CD4-positive, alpha-beta T cell (primary cell): ENCODE measurements around the gene RGL2. TPM values are rescaled to one million over a fixed set of nuclear protein-coding genes. Genes with fewer than 3 reads are reported as not detected.
"Not testable (repeated sequence)": the region's sequence is repeated elsewhere in the genome, so short reads cannot be mapped to it uniquely, and the experiment has no call there.

Experiments used
- ATAC-seq: fragments of 200-7000 bp; cut with Tn5 transposase; one replicate; pipeline ENCODE4 v1.10.0; 2022; ENCODE audit warnings: mild to moderate bottlenecking; ENCODE audit not compliant: poor library complexity
- CTCF ChIA-PET: fragments of 350-600 bp; sonication (Branson Sonifier 250); formaldehyde crosslinking; loops from one replicate; lab custom pipeline; 2021; ENCODE audit warnings: antibody characterized with exemption, inconsistent platforms; lab: Charles Lee
- POLR2A ChIA-PET: fragments of 350-600 bp; sonication (Branson Sonifier 250); formaldehyde crosslinking; loops from one replicate; lab custom pipeline; 2021; ENCODE audit warnings: antibody characterized with exemption, inconsistent platforms; lab: Charles Lee
- DNase-seq, 14 experiments: peaks; one replicate each; pipeline ENCODE4 v3.0.0-alpha.2; 2013 to 2020; ENCODE audit warnings: mixed read lengths in 2 of 14
- H3K27ac ChIP-seq, 2 donors: one replicate each; pipeline versions ENCODE4 v1.5.1 to v1.7.0; 2013; ENCODE audit warnings: low read length in 2 of 2, low read depth in 1 of 2, mild to moderate bottlenecking in 1 of 2
- H3K27me3 ChIP-seq, 2 experiments: 1 replicate in 1 of 2; 2 replicates in 1 of 2; pipeline versions ENCODE4 v1.6.1 to v1.7.0; 2013; ENCODE audit warnings: low read length in 2 of 2, control low read depth in 1 of 2, mild to moderate bottlenecking in 1 of 2, moderate library complexity in 1 of 2; ENCODE audit not compliant: insufficient read depth in 2 of 2, control insufficient read depth in 1 of 2
- H3K36me3 ChIP-seq: one replicate; pipeline ENCODE4 v1.6.1; 2013; ENCODE audit warnings: low read length, control low read depth; ENCODE audit not compliant: insufficient read depth
- H3K4me1 ChIP-seq: one replicate; pipeline ENCODE4 v1.6.1; 2013; ENCODE audit warnings: low read length, control low read depth; ENCODE audit not compliant: insufficient read depth
- H3K4me3 ChIP-seq: one replicate; pipeline ENCODE4 v1.5.1; 2013; ENCODE audit warnings: mild to moderate bottlenecking, low read length, moderate library complexity
- H3K9me3 ChIP-seq, 2 experiments: 1 replicate in 1 of 2; 2 replicates in 1 of 2; pipeline versions ENCODE4 v1.6.1 to v1.7.0; 2013; ENCODE audit warnings: low read length in 2 of 2, mild to moderate bottlenecking in 2 of 2, control low read depth in 1 of 2, moderate library complexity in 1 of 2; ENCODE audit not compliant: control insufficient read depth in 1 of 2, insufficient read depth in 1 of 2
- H3K27ac Mint-ChIP-seq: one replicate; pipeline ENCODE4 v1.8.0; 2020; ENCODE audit warnings: mixed read lengths
- H3K27me3 Mint-ChIP-seq: one replicate; pipeline ENCODE4 v1.8.0; 2021; ENCODE audit warnings: mixed read lengths
- H3K36me3 Mint-ChIP-seq: one replicate; pipeline ENCODE4 v1.8.0; 2021; ENCODE audit warnings: low read depth, mixed read lengths
- H3K4me1 Mint-ChIP-seq: one replicate; pipeline ENCODE4 v1.8.0; 2021; ENCODE audit warnings: low read depth, mixed read lengths
- H3K4me3 Mint-ChIP-seq: one replicate; pipeline ENCODE4 v1.8.0; 2020; ENCODE audit warnings: mild to moderate bottlenecking, mixed read lengths
- H3K9me3 Mint-ChIP-seq: one replicate; pipeline ENCODE4 v1.8.0; 2020; ENCODE audit warnings: mixed read lengths
- intact Hi-C, 2 experiments: fragments of 100-400 bp; cut with DNase I in 1 of 2; cut with micrococcal nuclease in 1 of 2; formaldehyde crosslinking; loops; one replicate each; pipeline versions ENCODE4 v1.15.1 to v1.9.0; 2023 to 2025; cut with DNase I, micrococcal nuclease
- total RNA-seq, 174 experiments: library from RNA in 2 of 174; stranded (reverse) in 2 of 174; gene quantifications; one replicate each; pipeline ENCODE4 v1.2.3 and lab custom pipeline; 2021 to 2026
- TF ChIP-seq, protein P1 (sequence below): fragments of 200-600 bp; IDR thresholded peaks from one replicate; pipeline ENCODE4 v1.8.0; 2022; ENCODE audit warnings: antibody characterized with exemption, mild to moderate bottlenecking

Gene RGL2
- total RNA-seq, 2 experiments from 2014 or later = 39.2 to 39.4 TPM

GRCh38 chr6:33288141-33288920, 10.4 kb downstream of the RGL2 start:
- Mint-ChIP-seq H3K9me3 (no peaks in the 10 kb centered on the region), H3K36me3 (peaks cover 69% of the 10 kb centered on the region), H3K27ac (peak overlapping the region; percentile 83), H3K27me3 (no peaks in the 10 kb centered on the region), H3K4me1 (peaks cover 45% of the 10 kb centered on the region), H3K4me3 (peak overlapping the region; percentile 97)
- no peak for ATAC-seq
- Histone ChIP-seq H3K9me3 (no peaks in the 10 kb centered on the region), H3K27ac (peak overlapping the region; percentile 71 to 83), H3K4me3 (peak overlapping the region; percentile 80), H3K27me3 (no peaks in the 10 kb centered on the region), H3K4me1 (peaks cover 39% of the 10 kb centered on the region), H3K36me3 (peaks cover 67% of the 10 kb centered on the region)
- ChIA-PET POLR2A (interaction anchor here (0.7 to 5.0 kb wide), 17 partner anchors 7 to 1599 kb away, joined by 3 to 105 read pairs (median 5); partner anchors contain the start of genes B3GALT4, RGL2, RPS18 and TAF11), CTCF (interaction anchor here (0.6 to 2.1 kb wide), 5 partner anchors 11 to 321 kb away, joined by 3 to 14 read pairs (median 4); partner anchors contain the start of genes B3GALT4, RPS18 and VPS52)
- TF ChIP-seq, protein P1, sequence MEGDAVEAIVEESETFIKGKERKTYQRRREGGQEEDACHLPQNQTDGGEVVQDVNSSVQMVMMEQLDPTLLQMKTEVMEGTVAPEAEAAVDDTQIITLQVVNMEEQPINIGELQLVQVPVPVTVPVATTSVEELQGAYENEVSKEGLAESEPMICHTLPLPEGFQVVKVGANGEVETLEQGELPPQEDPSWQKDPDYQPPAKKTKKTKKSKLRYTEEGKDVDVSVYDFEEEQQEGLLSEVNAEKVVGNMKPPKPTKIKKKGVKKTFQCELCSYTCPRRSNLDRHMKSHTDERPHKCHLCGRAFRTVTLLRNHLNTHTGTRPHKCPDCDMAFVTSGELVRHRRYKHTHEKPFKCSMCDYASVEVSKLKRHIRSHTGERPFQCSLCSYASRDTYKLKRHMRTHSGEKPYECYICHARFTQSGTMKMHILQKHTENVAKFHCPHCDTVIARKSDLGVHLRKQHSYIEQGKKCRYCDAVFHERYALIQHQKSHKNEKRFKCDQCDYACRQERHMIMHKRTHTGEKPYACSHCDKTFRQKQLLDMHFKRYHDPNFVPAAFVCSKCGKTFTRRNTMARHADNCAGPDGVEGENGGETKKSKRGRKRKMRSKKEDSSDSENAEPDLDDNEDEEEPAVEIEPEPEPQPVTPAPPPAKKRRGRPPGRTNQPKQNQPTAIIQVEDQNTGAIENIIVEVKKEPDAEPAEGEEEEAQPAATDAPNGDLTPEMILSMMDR = no peak
- intact Hi-C loops = no loop called here
- DNase-seq = no peak

GRCh38 chr6:33286946-33287914, 11.5 kb downstream of the RGL2 start:
- ChIA-PET CTCF (interaction anchor here (1.2 kb wide), 1 partner anchor 38 kb away, joined by 4 read pairs; no protein-coding TSS in a partner anchor), POLR2A (interaction anchor here (0.9 to 5.0 kb wide), 6 partner anchors 10 to 57 kb away, joined by 3 to 105 read pairs (median 55); partner anchors contain the start of genes B3GALT4, RGL2, RPS18 and VPS52)
- Mint-ChIP-seq H3K9me3 (no peaks in the 10 kb centered on the region), H3K27me3 (no peaks in the 10 kb centered on the region), H3K4me3 (peak overlapping the region; percentile 97), H3K36me3 (peaks cover 69% of the 10 kb centered on the region), H3K27ac (peak overlapping the region; percentile 73), H3K4me1 (peaks cover 45% of the 10 kb centered on the region)
- no peak for ATAC-seq
- no peak overlapping the region for H3K4me3 ChIP-seq
- DNase-seq = no peak
- H3K9me3 ChIP-seq = no peaks in the 10 kb centered on the region
- H3K27me3 ChIP-seq = no peaks in the 10 kb centered on the region
- peaks cover 39% of the 10 kb centered on the region for H3K4me1 ChIP-seq
- no peak overlapping the region for H3K27ac ChIP-seq
- TF ChIP-seq, protein P1 = no peak
- intact Hi-C loops = no loop called here
- peaks cover 62% of the 10 kb centered on the region for H3K36me3 ChIP-seq

DNA sequence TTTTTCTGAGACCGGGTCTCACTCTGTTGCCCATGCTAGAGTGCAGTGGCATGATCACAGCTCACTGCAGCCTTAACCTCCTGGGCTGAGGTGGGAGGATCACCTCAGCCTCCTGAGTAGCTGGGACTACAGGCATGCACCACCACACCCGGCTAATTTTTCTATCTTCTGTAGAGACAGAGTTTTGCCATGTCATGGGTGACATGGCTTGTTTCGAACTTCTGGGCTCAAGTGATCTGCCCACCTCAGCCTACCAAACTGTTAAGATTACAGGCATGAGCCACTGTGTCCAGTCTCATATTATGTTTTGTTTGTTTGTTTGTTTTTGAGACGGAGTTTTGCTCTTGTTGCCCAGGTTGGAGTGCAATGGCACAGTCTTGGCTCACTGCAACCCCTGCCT, 13.5 kb downstream of the RGL2 start:
- Histone ChIP-seq H3K4me1 (peaks cover 34% of the 10 kb centered on the region), H3K36me3 (peaks cover 60% of the 10 kb centered on the region)
- CTCF ChIA-PET, H3K9me3 ChIP-seq, ATAC-seq, H3K27me3 Mint-ChIP-seq, H3K4me3 Mint-ChIP-seq, H3K27ac ChIP-seq, DNase-seq, H3K4me3 ChIP-seq, H3K27ac Mint-ChIP-seq, H3K9me3 Mint-ChIP-seq, H3K27me3 ChIP-seq, intact Hi-C loops: not testable (repeated sequence)
- POLR2A ChIA-PET = interaction anchor here (1.3 kb wide), 1 partner anchor 60 kb away, joined by 3 read pairs; no protein-coding TSS in a partner anchor
- peaks cover 66% of the 10 kb centered on the region for H3K36me3 Mint-ChIP-seq
- H3K4me1 Mint-ChIP-seq = peaks cover 34% of the 10 kb centered on the region
